GM21576 (cell line): Measurements from ENCODE around the gene ADGRD2.
A peak's percentile ranks its signal among the peaks of the same experiment; 100 is the strongest.

ENCODE experiments used
- ATAC-seq: cut with Tn5 transposase; IDR thresholded peaks from one replicate; pipeline ENCODE4 v1.9.1; 2021; ENCODE audit warnings: mild to moderate bottlenecking, moderate library complexity; ENCODE audit not compliant: unreplicated experiment

Gene ADGRD2

GRCh38 chr9:124477648-124478285 lies 27.5 kb downstream of the ADGRD2 start:
- ATAC-seq = no peak

- no peak for ATAC-seq
These were observed 28.1 kb downstream of the ADGRD2 start for GRCh38 chr9:124478354-124478753.

- no peak for ATAC-seq
These were observed 29.1 kb downstream of the ADGRD2 start for GRCh38 chr9:124479371-124479770.

- ATAC-seq = no peak
These were observed 29.8 kb downstream of the ADGRD2 start for GRCh38 chr9:124479947-124480620.

- ATAC-seq = no peak
These were observed 30.4 kb downstream of the ADGRD2 start for GRCh38 chr9:124480621-124480981.

GRCh38 chr9:124481115-124481514 lies 30.9 kb downstream of the ADGRD2 start:
- no peak for ATAC-seq

GRCh38 chr9:124482431-124483031 lies 32.3 kb downstream of the ADGRD2 start:
- no peak for ATAC-seq

- no peak for ATAC-seq
These were observed 33.2 kb downstream of the ADGRD2 start for GRCh38 chr9:124483481-124483880.

GRCh38 chr9:124485201-124485600 lies 35.0 kb downstream of the ADGRD2 start:
- no peak for ATAC-seq

GRCh38 chr9:124485936-124486335 lies 35.7 kb downstream of the ADGRD2 start:
- ATAC-seq = no peak

GRCh38 chr9:124486778-124487259 lies 36.6 kb downstream of the ADGRD2 start:
- ATAC-seq = no peak

GRCh38 chr9:124487260-124488182 lies 37.3 kb downstream of the ADGRD2 start:
- ATAC-seq = no peak

- no peak for ATAC-seq
These were observed 38.5 kb downstream of the ADGRD2 start for GRCh38 chr9:124488641-124489210.

GRCh38 chr9:124489222-124489621 lies 39.0 kb downstream of the ADGRD2 start:
- ATAC-seq = no peak

GRCh38 chr9:124490004-124490403 lies 39.8 kb downstream of the ADGRD2 start:
- no peak for ATAC-seq

GRCh38 chr9:124491049-124491975 lies 41.1 kb downstream of the ADGRD2 start:
- no peak for ATAC-seq

- ATAC-seq = no peak
These were observed 42.6 kb downstream of the ADGRD2 start for GRCh38 chr9:124492818-124493217.

- ATAC-seq = no peak
These were observed 43.0 kb downstream of the ADGRD2 start for GRCh38 chr9:124493218-124493617.

GRCh38 chr9:124493794-124494479 lies 43.7 kb downstream of the ADGRD2 start:
- ATAC-seq = peak; percentile 39
